Uterus (tissue), 4 donors: ENCODE measurements around the gene C19orf67. TPM values are rescaled to one million over a fixed set of nuclear protein-coding genes. Genes with fewer than 3 reads are reported as not detected.

ENCODE experiments used
- DNase-seq, 2 donors: peaks; one replicate each; pipeline ENCODE4 v3.0.0-alpha.2; 2019 to 2020
- H3K27ac ChIP-seq, 2 donors: fragments of 200-600 bp; sonication (generic); 1 replicate in 1 of 2; 2 replicates in 1 of 2; pipeline ENCODE4 v1.5.1; 2016 to 2018
- H3K27me3 ChIP-seq, 2 donors: fragments of 200-600 bp; sonication (generic); one replicate each; pipeline ENCODE4 v1.5.1; 2018 to 2019; ENCODE audit warnings: control low read depth in 1 of 2
- H3K36me3 ChIP-seq, 2 donors: fragments of 200-600 bp; sonication (generic); one replicate each; pipeline ENCODE4 v1.5.1; 2019; ENCODE audit warnings: control low read depth in 1 of 2
- H3K4me1 ChIP-seq, 2 donors: fragments of 200-600 bp; sonication (generic); one replicate each; pipeline ENCODE4 v1.5.1; 2018 to 2019; ENCODE audit warnings: control low read depth in 1 of 2
- H3K4me3 ChIP-seq, 2 donors: fragments of 200-600 bp; sonication (generic); 1 replicate in 1 of 2; 2 replicates in 1 of 2; pipeline ENCODE4 v1.5.1; 2018 to 2019; ENCODE audit warnings: mild to moderate bottlenecking in 1 of 2
- H3K9me3 ChIP-seq, 2 donors: fragments of 200-600 bp; sonication (generic); one replicate each; pipeline ENCODE4 v1.5.1; 2019; ENCODE audit warnings: control low read depth in 1 of 2
- POLR2A ChIP-seq, 2 donors: fragments of 450-650 bp; IDR thresholded peaks; one replicate each; pipeline ENCODE4 v1.6.1; 2016; ENCODE audit warnings: antibody characterized with exemption in 2 of 2, mild to moderate bottlenecking in 1 of 2, moderate library complexity in 1 of 2
- intact Hi-C: fragments of 100-400 bp; cut with DNase I; formaldehyde crosslinking; loops from one replicate; pipeline ENCODE4 v1.15.1; 2023; ENCODE audit warnings: low total_unique reads
- total RNA-seq, 4 donors: library from RNA; depleted of rRNA in 3 of 4; stranded (reverse); fragments of >200 nt in 3 of 4; gene quantifications; one replicate each; pipeline versions ENCODE4 v1.1.0 to v1.2.4, GENCODE V29; 2014 to 2023
- TF ChIP-seq, protein P1 (sequence below), 4 experiments: fragments of 200-600 bp in 2 of 4; fragments of 450-650 bp in 2 of 4; sonication (generic) in 2 of 4; IDR thresholded peaks; one replicate each; pipeline ENCODE4 v1.5.1; 2016 to 2019; ENCODE audit warnings: antibody characterized with exemption in 4 of 4, mild to moderate bottlenecking in 2 of 4, moderate library complexity in 1 of 4
- donor health status: DM: yes; HTN: yes; CAD: no.

Gene C19orf67
- total RNA-seq, 4 donors from 2014 or later = 1.7 TPM; not detected in 3

DNA sequence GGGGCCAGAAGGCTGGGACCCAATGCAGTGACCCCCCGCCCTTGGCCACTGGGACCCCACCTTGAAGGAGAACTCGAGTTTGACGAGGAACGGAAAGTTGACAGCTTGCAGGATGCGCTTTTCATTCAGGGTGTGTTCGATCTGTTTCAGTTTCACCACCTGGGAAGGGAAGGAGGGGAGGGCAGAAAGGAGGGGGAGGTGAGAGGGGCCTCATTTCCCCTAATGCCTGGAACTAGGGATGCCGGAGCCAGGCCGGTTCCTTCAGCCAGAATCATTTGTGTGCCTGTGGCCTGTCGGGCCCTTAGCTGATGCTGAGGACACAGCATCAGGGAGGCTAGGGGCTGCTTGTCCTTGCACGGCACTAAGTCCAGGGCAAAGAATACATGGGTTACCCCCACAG lies 17.2 kb upstream of the C19orf67 start:
- Histone ChIP-seq H3K27me3 (no peaks in the 10 kb centered on the region), H3K36me3 (no peaks in the 10 kb centered on the region), H3K4me3 (no peak overlapping the region), H3K9me3 (no peaks in the 10 kb centered on the region), H3K27ac (no peak overlapping the region), H3K4me1 (no peaks in the 10 kb centered on the region)
- intact Hi-C loops = no loop called here
- DNase-seq = no peak
- TF ChIP-seq, protein P1, sequence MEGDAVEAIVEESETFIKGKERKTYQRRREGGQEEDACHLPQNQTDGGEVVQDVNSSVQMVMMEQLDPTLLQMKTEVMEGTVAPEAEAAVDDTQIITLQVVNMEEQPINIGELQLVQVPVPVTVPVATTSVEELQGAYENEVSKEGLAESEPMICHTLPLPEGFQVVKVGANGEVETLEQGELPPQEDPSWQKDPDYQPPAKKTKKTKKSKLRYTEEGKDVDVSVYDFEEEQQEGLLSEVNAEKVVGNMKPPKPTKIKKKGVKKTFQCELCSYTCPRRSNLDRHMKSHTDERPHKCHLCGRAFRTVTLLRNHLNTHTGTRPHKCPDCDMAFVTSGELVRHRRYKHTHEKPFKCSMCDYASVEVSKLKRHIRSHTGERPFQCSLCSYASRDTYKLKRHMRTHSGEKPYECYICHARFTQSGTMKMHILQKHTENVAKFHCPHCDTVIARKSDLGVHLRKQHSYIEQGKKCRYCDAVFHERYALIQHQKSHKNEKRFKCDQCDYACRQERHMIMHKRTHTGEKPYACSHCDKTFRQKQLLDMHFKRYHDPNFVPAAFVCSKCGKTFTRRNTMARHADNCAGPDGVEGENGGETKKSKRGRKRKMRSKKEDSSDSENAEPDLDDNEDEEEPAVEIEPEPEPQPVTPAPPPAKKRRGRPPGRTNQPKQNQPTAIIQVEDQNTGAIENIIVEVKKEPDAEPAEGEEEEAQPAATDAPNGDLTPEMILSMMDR (IDR thresholded peaks at IDR 0.05) = no peak
- no peak for TF ChIP-seq POLR2A (IDR thresholded peaks at IDR 0.05)

DNA sequence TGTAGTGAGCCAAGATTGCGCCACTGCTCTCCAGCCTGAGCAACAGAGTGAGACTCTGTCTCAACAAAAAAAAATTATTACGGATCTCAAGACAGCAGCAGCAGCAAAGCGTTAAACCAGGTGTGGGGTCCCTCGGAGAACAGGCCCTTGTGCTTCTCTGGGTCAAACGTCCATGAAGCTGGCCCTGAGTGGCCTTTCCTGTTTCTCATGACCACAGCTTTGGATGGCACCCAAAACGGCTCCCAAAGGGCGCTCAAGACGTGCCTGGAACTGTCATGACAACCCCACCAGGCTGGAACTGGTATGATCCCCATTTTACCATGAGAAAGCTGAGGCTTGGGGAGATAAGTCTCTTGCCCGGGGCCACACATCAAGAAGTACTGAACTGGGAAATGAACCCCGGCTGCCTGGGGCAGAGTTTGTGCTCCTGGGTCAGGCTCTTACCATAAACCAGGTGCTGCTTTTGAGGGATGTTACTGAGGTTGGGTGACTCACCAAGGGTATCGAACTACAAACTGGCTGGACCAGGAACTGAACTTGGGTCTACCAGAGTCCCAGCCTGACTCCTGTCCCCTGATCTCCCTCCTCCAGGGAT lies 16.6 kb upstream of the C19orf67 start:
- no peak for DNase-seq
- no peaks in the 10 kb centered on the region for H3K9me3 ChIP-seq
- no peak overlapping the region for H3K27ac ChIP-seq
- no peaks in the 10 kb centered on the region for H3K36me3 ChIP-seq
- no peak for TF ChIP-seq POLR2A (IDR thresholded peaks at IDR 0.05)
- TF ChIP-seq, protein P1 (IDR thresholded peaks at IDR 0.05) = no peak
- no peak overlapping the region for H3K4me3 ChIP-seq
- H3K4me1 ChIP-seq = no peaks in the 10 kb centered on the region
- no peaks in the 10 kb centered on the region for H3K27me3 ChIP-seq
- intact Hi-C loops = no loop called here

DNA sequence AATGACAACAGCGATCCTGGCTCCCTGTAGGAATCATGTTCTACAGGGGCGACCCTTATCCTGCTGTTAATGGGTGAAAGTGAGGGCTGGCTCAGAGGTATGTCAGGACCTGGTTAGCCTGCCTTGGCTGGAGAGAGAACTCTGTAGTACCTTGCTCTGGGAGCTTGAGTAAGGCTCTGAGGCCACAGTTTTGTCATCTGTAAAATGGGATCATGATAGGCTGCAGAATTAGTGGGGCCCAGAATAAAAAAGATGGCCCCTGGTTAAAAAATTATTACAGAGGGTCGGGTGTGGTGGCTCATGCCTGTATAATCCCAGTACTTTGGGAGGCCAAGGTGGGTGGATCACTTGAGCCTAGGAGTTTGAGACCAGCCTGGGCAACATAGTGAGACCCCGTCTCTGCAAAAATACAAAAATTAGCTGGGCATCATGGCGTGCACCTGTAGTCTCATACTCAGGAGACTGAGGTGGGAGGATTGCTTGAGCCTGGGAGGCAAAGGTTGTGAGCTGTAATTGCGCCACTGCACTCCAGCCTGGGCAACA lies 15.5 kb upstream of the C19orf67 start:
- Histone ChIP-seq H3K27me3 (no peaks in the 10 kb centered on the region), H3K4me1 (no peaks in the 10 kb centered on the region), H3K27ac (no peak overlapping the region), H3K36me3 (no peaks in the 10 kb centered on the region), H3K4me3 (no peak overlapping the region), H3K9me3 (no peaks in the 10 kb centered on the region)
- TF ChIP-seq, protein P1 (IDR thresholded peaks at IDR 0.05) = no peak
- no peak for TF ChIP-seq POLR2A (IDR thresholded peaks at IDR 0.05)
- no peak for DNase-seq
- intact Hi-C loops = no loop called here

DNA sequence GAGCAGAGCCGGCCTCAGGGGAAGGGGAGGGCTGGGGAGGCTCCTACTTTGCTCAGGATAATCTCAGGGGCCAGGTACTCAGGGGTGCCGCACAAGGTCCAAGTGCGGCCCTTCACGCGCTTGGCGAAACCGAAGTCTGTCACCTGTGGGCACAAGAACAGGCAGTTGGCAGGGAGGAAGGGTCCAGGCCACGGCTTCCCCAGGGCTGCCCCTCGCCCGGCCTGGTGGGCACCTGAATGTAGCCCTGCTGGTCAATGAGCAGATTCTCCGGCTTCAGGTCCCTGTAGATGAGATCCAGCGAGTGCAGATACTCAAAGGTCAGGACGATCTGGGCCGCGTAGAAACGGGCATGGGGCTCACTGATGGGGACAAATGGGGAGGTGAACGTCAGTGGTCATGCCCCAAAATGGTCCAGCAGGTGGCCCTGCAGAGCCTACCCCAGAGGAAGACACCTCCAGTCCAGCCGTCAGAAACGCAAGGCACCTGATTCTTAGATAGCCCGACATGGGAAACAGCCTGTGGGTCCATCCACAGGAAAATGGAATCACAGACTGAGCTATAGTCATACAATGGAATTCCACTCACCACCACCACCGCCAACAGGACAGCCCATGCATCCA lies 12.1 kb upstream of the C19orf67 start:
- no peak overlapping the region for H3K27ac ChIP-seq
- no peaks in the 10 kb centered on the region for H3K36me3 ChIP-seq
- H3K4me1 ChIP-seq = no peaks in the 10 kb centered on the region
- H3K9me3 ChIP-seq = peaks cover 0 to 3% of the 10 kb centered on the region in 2 donors
- H3K27me3 ChIP-seq = no peaks in the 10 kb centered on the region
- intact Hi-C loops = no loop called here
- no peak overlapping the region for H3K4me3 ChIP-seq
- no peak for DNase-seq
- TF ChIP-seq, protein P1 (IDR thresholded peaks at IDR 0.05) = no peak
- no peak for TF ChIP-seq POLR2A (IDR thresholded peaks at IDR 0.05)

DNA sequence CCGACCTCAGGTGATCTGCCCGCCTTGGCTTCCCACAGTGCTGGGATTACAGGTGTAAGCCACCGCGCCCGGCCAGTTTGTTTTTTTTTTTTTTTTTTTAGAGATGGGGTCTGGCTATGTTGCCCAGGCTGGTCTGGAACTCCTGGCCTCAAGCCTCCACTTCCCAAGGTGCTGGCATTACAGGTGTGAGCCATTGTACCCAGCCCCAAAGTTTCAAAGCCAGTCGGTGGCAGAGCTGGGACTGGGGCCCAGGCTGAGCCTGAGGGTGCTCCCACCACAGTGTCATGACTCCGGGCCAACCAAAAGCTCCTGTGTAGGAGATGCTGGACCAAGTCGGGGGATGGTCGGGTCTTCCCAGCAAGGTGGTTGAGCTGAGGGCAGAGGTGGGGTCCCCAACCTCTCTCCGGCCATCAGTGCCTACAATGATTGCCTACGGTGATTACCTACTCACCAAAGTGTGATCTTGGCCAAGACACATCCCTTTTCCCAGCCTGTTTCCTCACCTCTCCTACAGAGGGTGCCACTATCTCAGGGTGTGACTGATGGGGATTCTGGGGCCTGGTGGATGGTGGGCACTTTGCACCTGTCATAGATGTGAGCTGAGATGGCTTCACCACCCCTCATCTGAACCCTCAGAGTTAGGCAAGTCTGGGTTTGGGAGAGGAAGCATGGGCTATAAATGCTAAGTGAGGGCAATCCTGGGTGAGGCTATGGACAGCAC lies 10.8 kb upstream of the C19orf67 start:
- no peak for DNase-seq
- no peaks in the 10 kb centered on the region for H3K27me3 ChIP-seq
- H3K9me3 ChIP-seq = peaks cover 0 to 3% of the 10 kb centered on the region in 2 donors
- no peak overlapping the region for H3K4me3 ChIP-seq
- intact Hi-C loops = no loop called here
- H3K36me3 ChIP-seq = no peaks in the 10 kb centered on the region
- no peaks in the 10 kb centered on the region for H3K4me1 ChIP-seq
- H3K27ac ChIP-seq = no peak overlapping the region
- TF ChIP-seq, protein P1 (IDR thresholded peaks at IDR 0.05) = no peak
- no peak for TF ChIP-seq POLR2A (IDR thresholded peaks at IDR 0.05)
